Mucosa of gallbladder (tissue), 1 donor: ENCODE measurements around the gene TMEM151A. TPM values are rescaled to one million over a fixed set of nuclear protein-coding genes. Genes with fewer than 3 reads are reported as not detected.
A peak's percentile ranks its signal among the peaks of the same experiment; 100 is the strongest.

Source experiments
- DNase-seq: peaks from one replicate; pipeline ENCODE4 v3.0.0-alpha.2; 2020; ENCODE audit warnings: low spot score
- total RNA-seq: library from RNA; stranded (reverse); gene quantifications from one replicate; pipeline ENCODE4 v1.2.1, GENCODE V29; 2021
- donor health status: DM: no; HTN: no; CAD: no.

The TMEM151A gene
- total RNA-seq, 1 donor from 2014 or later = 61.6 TPM

DNA sequence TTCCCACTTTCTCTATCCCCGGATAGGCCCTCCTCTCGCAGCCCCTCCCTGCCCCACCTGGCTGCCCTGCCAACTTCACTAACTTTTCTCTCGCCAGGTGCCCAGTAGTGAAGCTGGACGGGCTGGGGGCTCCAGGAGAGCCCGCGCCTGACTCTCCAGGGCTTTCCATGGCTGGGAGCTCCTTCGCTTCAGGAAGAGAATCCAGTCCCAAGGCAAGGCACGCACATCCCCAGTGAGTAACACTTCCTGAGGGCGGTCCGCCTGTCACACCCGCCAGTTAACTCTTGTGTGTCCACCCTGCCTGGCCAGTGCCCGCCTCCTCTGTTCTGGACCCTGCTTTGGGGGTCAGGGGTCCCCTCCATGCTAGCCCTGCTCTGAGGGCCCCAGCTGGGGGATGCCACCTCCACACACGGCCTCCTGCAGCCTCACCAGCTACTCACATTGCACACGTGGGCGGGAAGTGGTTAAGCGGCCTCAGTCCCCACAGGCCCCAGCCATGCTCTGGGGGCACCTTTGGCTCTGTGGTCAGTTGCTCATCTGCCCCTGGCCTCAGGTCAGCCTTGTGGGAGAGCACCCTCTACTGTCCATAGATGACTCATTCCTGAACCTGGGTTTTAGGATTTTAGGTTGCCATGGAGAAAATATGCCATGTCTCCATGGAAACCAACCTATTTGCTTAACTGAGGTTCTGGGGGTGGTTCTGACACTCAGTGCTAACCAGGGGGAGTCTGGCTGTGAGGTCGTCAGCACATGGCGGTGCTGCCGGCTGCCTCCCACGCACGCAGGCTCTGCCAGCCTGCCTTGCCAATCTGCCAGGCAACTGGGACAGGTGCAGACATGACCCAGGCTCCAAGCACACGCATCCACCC, 44.8 kb downstream of the TMEM151A start, which contains the start of gene RIN1:
Gene RIN1, minus strand, starts transcription at position 201 of the 869 bp plus-strand sequence. Its CDS starts 32 bp downstream, at position 169.
- DNase-seq = peak; percentile 60

DNA sequence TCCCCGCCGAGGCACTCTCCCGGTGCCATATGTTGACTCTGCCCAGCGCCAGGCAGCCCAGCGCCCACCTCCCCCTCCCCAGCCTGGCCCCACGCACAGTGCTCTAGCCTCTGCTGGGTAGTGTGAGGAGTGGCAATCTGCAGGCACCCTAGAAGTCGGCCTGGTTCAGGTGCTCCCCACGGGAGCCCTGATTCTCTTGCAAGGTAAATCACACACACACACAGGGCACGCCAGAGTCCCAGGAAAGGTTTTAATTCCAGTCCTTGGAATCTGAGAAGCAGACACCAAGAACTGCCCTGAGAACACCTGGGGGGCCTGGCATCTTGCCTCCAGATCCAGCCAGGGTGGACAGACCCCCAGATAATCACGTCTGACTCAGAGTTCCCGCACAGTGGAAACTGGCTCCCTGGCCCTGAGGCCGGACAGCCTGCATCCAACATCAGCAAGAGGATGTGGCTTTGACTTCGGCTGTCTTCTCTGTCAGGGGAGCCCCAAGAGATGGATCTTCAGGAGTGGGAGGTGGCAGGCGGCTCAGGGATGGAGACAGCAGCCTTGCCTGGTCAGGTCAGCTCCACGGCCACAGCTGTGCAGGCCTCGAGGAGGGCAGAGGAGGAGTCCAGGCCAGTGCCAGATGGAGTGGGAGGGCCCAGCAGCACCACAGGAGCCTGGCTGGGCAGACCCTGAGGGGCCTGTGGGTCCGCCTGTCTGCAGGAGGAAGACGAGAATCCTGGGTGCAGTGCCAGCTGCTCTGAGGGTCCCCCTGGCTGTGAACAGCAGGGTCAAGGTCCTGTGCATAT, 45.6 kb downstream of the TMEM151A start:
- no peak for DNase-seq

GRCh38 chr11:66338276-66339161, 46.8 kb downstream of the TMEM151A start:
- DNase-seq = no peak

- DNase-seq = no peak
Observed at GRCh38 chr11:66339162-66339675, 47.5 kb downstream of the TMEM151A start.

DNA sequence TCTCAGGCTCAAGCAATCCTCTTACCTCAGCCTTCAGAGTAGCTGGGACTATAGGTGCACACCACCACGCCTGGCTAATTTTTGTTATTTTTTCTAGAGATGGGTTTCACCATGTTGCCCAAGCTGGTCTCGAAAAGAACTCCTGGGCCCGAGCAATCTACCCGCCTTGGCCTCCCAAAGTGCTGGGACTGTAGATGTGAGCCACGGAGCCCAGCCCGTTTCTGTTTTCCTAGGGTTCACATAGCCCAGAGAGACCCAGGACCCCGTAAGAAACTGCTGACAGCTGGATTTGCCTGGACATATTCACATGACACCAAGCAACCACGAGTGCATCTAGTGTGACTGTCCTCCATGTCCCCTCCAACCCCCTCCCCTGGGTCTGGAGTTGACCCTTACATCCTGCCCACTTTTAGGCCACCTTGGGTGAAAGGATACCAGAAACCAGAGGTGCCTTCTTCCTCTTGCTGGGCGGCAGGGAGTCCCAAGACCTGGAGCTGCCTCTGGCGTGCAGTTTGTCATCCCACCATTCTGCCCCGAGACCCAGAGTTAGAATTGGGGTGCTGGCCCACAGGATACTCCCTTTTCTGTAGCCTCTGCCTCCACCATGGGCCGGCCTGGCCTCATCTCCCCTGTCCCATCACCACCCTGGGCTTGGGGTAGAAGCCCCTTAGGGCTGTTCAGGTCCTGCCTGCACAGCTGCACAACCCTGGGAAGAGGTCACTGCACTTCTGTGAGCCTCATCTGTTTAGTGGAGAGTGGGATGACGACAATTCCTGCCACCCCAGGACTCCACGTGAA, 48.2 kb downstream of the TMEM151A start:
- DNase-seq = no peak

DNA sequence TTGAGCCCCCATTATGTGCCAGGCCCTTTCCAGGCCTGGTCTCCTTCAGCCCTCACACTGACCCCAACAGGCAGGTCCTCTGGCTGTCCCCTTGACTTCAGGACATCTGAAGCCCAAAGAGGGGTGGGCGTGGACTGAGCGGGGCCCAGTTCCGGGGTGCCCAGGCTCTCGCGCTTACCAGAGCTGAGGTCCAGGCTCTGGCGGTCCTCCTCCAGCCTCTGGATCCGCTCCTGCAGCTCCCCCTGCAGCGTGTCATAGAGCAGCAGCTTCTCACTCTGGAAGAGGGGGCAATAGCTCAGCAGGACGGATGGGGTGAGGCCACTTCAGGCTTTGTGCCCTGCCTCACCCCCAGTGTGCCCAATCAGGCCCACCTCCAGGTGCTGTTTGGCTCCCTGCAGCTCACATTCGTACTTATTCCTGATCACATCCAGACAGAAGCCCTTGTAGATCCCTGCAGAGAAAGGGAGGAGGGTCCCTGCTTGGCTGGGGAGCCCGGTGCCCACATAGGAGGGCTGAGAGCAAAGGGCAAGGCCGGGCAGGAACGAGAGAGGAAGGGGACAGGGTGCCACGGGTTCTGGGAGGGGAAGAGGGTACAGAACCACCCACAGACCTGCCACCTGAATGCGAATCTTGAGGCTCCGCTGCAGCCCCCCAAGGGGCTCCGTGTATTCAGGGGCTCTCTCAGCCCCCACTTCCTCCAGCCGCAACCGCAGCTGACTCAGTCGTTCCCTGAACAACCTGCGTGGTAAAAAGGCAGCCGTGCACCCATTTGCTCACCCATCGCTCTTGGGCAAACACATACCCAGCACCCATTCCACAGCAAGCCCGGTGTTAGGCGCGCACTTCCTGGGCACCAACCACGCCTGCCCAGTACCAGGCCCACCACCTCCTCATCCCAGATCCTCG, 49.2 kb downstream of the TMEM151A start:
- no peak for DNase-seq

DNA sequence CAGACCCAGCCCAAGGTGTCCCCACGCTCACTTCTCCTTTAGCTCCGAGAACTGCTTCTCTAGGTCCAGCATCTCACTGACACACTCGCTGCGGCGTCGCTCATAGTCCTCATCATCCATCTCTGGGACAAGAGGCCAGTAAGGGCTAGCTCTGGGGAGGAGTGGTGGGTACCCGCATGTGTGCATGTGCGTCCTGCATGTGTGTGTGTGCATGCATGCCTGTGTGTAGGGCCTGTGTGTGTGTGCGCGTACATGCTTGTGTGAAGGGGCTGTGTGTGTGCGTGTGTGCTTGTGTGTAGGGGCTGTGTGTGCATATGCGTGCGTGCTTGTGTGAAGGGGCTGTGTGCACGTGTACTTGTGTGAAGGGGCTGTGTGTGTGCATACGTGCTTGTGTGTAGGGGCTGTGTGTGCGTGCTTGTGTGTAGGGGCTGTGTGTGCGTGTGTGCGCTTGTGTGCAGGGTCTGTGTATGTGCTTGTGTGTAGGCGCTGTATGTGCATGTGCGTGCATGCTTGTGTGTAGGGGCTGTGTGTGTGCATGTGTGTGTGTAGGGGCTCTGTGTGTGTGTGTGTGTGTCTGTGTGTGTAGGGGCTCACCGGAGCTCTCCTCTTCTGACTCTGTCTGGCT, 49.9 kb downstream of the TMEM151A start:
- no peak for DNase-seq

- DNase-seq = no peak
Observed at GRCh38 chr11:66343176-66343575, 51.5 kb downstream of the TMEM151A start.

- DNase-seq = peak; percentile 99
Observed at GRCh38 chr11:66344550-66345315, 53.0 kb downstream of the TMEM151A start, which contains the start of gene BRMS1. Gene BRMS1 (minus strand): TSS chr11:66345104. CDS start chr11:66342234, 2,870 bp downstream.

DNA sequence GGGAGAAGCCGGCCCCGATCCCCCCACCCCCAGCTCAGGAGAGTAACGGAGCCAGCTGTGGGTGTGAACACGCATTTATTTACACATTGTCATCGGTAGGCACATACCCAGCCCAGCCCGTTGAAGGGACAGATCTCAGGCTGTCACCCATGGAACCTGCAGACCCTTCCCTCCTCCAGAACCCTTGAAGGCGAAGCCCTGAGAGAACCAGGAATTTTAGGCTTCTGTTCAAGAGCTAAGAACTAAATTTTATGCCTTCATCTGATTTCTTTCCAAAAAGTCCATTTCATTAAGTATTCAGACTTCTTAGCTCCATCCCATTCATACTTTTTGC, 53.6 kb downstream of the TMEM151A start:
- no peak for DNase-seq

Other genes starting within 250 kb of the TMEM151A start
- 0.78 TPM for gene GAL3ST3, start 242.7 kb upstream of the TMEM151A start, total RNA-seq
- 161 TPM for gene SF3B2, start 239.5 kb upstream of the TMEM151A start, total RNA-seq
- gene PACS1, start 221.6 kb upstream of the TMEM151A start, total RNA-seq = 68.0 TPM
- gene KLC2, start 34.2 kb upstream of the TMEM151A start, total RNA-seq = 60.8 TPM
- 187 TPM for gene RAB1B, start 23.3 kb upstream of the TMEM151A start, total RNA-seq
- 1.1 TPM for gene CNIH2, start 13.7 kb upstream of the TMEM151A start, total RNA-seq
- gene YIF1A, start 2.8 kb upstream of the TMEM151A start, total RNA-seq = 103 TPM
- 34.7 TPM for gene CD248, start 25.1 kb downstream of the TMEM151A start, total RNA-seq
- 16.0 TPM for gene RIN1, start 44.5 kb downstream of the TMEM151A start, total RNA-seq
- 32.2 TPM for gene BRMS1, start 53.2 kb downstream of the TMEM151A start, total RNA-seq
- gene B4GAT1, start 55.7 kb downstream of the TMEM151A start, total RNA-seq = 43.8 TPM
- 19.0 TPM for gene SLC29A2, start 79.9 kb downstream of the TMEM151A start, total RNA-seq
- gene NPAS4, start 129.1 kb downstream of the TMEM151A start, total RNA-seq = 1.5 TPM
- 32.8 TPM for gene MRPL11, start 147.0 kb downstream of the TMEM151A start, total RNA-seq
- gene PELI3, start 175.0 kb downstream of the TMEM151A start, total RNA-seq = 20.3 TPM
- 61.2 TPM for gene DPP3, start 188.5 kb downstream of the TMEM151A start, total RNA-seq
- gene BBS1, start 218.7 kb downstream of the TMEM151A start, total RNA-seq = 72.9 TPM